AG04450 (cell line): ENCODE measurements around the gene TIMP3. TPM values are rescaled to one million over a fixed set of nuclear protein-coding genes. Genes with fewer than 3 reads are reported as not detected.

Experiments used
- CTCF ChIA-PET: fragments of 300-600, 350-600 bp; formaldehyde crosslinking; extraction: SDS; loops from one replicate; lab custom pipeline; 2022; ENCODE audit warnings: antibody characterized with exemption, inconsistent platforms; lab: Charles Lee
- POLR2A ChIA-PET: fragments of 350-600 bp; formaldehyde crosslinking; extraction: SDS; loops from one replicate; lab custom pipeline; 2021; ENCODE audit warnings: antibody characterized with exemption, inconsistent platforms; lab: Yijun Ruan, JAX
- DNase-seq: peaks from one replicate; pipeline ENCODE4 v3.0.0-alpha.2; 2011; ENCODE audit warnings: low read depth, low spot score
- H3K27ac ChIP-seq: one replicate; pipeline ENCODE4 v1.5.1; 2012; ENCODE audit warnings: low read depth, low read length, control low read depth
- H3K27me3 ChIP-seq: one replicate; pipeline ENCODE4 v1.6.0; 2012; ENCODE audit warnings: low read length; ENCODE audit not compliant: control insufficient read depth, insufficient read depth
- H3K4me3 ChIP-seq: 2 replicates; pipeline ENCODE4 v1.5.1; 2011; ENCODE audit warnings: mild to moderate bottlenecking, low read depth, low read length, control low read depth
- H3K9me3 ChIP-seq: 2 replicates; pipeline ENCODE4 v1.5.1; 2012; ENCODE audit warnings: low read length; ENCODE audit not compliant: control insufficient read depth, insufficient read depth
- CTCF ChIP-seq: IDR thresholded peaks from 2 replicates; pipeline ENCODE4 v1.5.1; 2011; ENCODE audit warnings: low read depth, low read length, control low read depth, inconsistent platforms
- polyA plus RNA-seq: library from polyadenylated mRNA; depleted of rRNA; stranded (reverse); fragments of >200 nt; gene quantifications from 2 replicates; pipeline ENCODE4 v1.2.3, GENCODE V29; 2011

TIMP3 gene
- polyA plus RNA-seq, 1 experiment: 486 TPM

GRCh38 chr22:32803738-32804435, 2.4 kb downstream of the TIMP3 start:
- POLR2A ChIA-PET: interaction anchor here (0.6 to 4.7 kb wide), 8 partner anchors 9 to 271 kb away, joined by 3 to 39 read pairs (median 4); no protein-coding TSS in a partner anchor

GRCh38 chr22:32804531-32805360, 3.2 kb downstream of the TIMP3 start:
- Histone ChIP-seq H3K27ac (peak overlapping the region; percentile 47), H3K4me3 (peak overlapping the region; percentile 97), H3K27me3 (no peaks in the 10 kb centered on the region), H3K9me3 (peaks cover 2% of the 10 kb centered on the region; the same call in 1 of the 2 replicates)
- DNase-seq: no peak
- POLR2A ChIA-PET: interaction anchor here (0.8 to 4.7 kb wide), 4 partner anchors 8 to 272 kb away, joined by 3 to 39 read pairs (median 4); no protein-coding TSS in a partner anchor
- TF ChIP-seq CTCF: no peak
- CTCF ChIA-PET: interaction anchor here (0.6 to 4.2 kb wide), 11 partner anchors 8 to 331 kb away, joined by 3 to 21 read pairs (median 3); no protein-coding TSS in a partner anchor

More at GRCh38 chr22:32803738-32804435, 2.4 kb downstream of the TIMP3 start:
- H3K27ac ChIP-seq: peak overlapping the region; percentile 47
- TF ChIP-seq CTCF: no peak
- peak overlapping the region; percentile 97 for H3K4me3 ChIP-seq
- peaks cover 2% of the 10 kb centered on the region; the same call in 1 of the 2 replicates for H3K9me3 ChIP-seq
- CTCF ChIA-PET: interaction anchor here (0.6 to 2.7 kb wide), 7 partner anchors 24 to 324 kb away, joined by 3 to 9 read pairs (median 3); no protein-coding TSS in a partner anchor
- H3K27me3 ChIP-seq: no peaks in the 10 kb centered on the region
- DNase-seq: no peak

- peaks cover 2% of the 10 kb centered on the region; the same call in 1 of the 2 replicates for H3K9me3 ChIP-seq
- no peak for TF ChIP-seq CTCF
- peak overlapping the region; percentile 97 for H3K4me3 ChIP-seq
- ChIA-PET POLR2A (interaction anchor here (4.7 kb wide), 1 partner anchor 179 kb away, joined by 39 read pairs; no protein-coding TSS in a partner anchor), CTCF (interaction anchor here (0.6 to 4.2 kb wide), 10 partner anchors 9 to 332 kb away, joined by 3 to 21 read pairs (median 3); no protein-coding TSS in a partner anchor)
- H3K27ac ChIP-seq: no peak overlapping the region
- no peak for DNase-seq
- H3K27me3 ChIP-seq: no peaks in the 10 kb centered on the region
Measured at GRCh38 chr22:32805361-32805881, 3.9 kb downstream of the TIMP3 start.

GRCh38 chr22:32806296-32806695, 4.8 kb downstream of the TIMP3 start:
- no peak for DNase-seq
- POLR2A ChIA-PET: no interaction called here
- no peak overlapping the region for H3K27ac ChIP-seq
- peak overlapping the region; percentile 21 for H3K4me3 ChIP-seq
- H3K27me3 ChIP-seq: no peaks in the 10 kb centered on the region
- CTCF ChIA-PET: interaction anchor here (1.1 to 4.2 kb wide), 4 partner anchors 10 to 333 kb away, joined by 3 to 21 read pairs (median 6); no protein-coding TSS in a partner anchor
- TF ChIP-seq CTCF: no peak
- H3K9me3 ChIP-seq: peaks cover 2% of the 10 kb centered on the region; the same call in 1 of the 2 replicates
